Measurements from ENCODE around the gene PARVB. TPM values are rescaled to one million over a fixed set of nuclear protein-coding genes. Genes with fewer than 3 reads are reported as not detected.

The PARVB gene
- total and polyA plus RNA-seq, 10 of the 15 experiments (the other 5 are each of a cell fraction or from before 2014, with no cell fraction given): 5.2 to 264 (median 76.0) TPM

DNA sequence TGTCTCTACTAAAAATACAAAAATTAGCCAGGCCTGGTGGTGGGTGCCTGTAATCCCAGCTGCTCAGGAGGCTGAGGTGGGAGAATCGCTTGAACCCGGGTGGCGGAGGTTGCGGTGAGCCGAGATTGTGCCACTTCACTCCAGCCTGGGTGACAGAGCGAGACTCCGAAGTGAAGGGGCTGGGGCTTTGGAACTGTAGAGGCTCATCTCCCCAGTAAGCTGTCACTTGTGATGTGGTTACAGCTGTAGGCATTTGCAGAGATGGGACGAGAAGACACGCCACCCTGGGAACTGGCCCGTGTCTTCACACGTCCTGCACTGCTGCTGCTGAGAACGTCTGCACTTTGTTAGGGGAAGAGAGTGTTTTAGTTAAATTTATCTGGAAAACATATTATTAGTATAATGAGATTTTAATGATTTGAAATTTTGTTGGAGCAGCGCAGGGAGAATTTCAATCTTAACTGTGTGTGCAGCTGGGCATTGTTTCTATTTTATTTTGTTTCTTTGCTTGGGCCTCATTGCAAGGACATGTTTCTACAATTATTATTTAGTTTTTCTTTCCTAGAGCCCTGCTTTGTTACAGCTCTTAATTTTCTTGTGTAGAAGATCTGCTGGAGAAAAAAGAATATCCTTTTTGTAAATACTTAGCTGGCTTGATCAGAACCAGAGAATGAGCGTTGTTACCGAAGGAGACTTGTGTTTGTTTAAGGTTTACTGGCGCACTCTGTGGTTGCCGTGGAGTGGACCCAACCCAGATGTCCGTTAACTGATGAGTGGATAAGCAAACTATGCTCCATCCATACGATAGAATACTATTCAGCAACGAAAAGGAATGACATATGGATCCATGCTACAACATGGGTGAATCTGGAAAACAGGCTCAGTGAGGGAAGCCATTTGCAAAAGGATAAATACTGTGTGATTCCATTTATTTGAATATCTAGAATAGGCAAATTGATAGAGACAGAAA lies 18.4 kb downstream of the PARVB start (continued):
- TF ChIP-seq TCF7 (IDR thresholded peaks at IDR 0.05; ENCODE audit: borderline replicate concordance): peak; percentile 94
- no peak for TF ChIP-seq SMAD1 (IDR thresholded peaks at IDR 0.05; ENCODE audit: low read depth, partially characterized antibody)
- no peak for TF ChIP-seq BMI1 (IDR thresholded peaks at IDR 0.05; ENCODE audit: borderline replicate concordance)
- TF ChIP-seq, protein P1, sequence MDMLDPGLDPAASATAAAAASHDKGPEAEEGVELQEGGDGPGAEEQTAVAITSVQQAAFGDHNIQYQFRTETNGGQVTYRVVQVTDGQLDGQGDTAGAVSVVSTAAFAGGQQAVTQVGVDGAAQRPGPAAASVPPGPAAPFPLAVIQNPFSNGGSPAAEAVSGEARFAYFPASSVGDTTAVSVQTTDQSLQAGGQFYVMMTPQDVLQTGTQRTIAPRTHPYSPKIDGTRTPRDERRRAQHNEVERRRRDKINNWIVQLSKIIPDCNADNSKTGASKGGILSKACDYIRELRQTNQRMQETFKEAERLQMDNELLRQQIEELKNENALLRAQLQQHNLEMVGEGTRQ (IDR thresholded peaks at IDR 0.05; ENCODE audit: borderline replicate concordance, low read depth, low read length): no peak
- TF ChIP-seq SIX5 (IDR thresholded peaks at IDR 0.05; ENCODE audit: low read depth, low read length, severe bottlenecking): no peak
- no peak for TF ChIP-seq RAD51 (IDR thresholded peaks at IDR 0.05)
- TF ChIP-seq, protein P2, sequence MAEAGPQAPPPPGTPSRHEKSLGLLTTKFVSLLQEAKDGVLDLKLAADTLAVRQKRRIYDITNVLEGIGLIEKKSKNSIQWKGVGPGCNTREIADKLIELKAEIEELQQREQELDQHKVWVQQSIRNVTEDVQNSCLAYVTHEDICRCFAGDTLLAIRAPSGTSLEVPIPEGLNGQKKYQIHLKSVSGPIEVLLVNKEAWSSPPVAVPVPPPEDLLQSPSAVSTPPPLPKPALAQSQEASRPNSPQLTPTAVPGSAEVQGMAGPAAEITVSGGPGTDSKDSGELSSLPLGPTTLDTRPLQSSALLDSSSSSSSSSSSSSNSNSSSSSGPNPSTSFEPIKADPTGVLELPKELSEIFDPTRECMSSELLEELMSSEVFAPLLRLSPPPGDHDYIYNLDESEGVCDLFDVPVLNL (IDR thresholded peaks at IDR 0.05; ENCODE audit: low read depth, low read length): no peak
- no peak for TF ChIP-seq PAX8 (IDR thresholded peaks at IDR 0.05)
- no peak for TF ChIP-seq RB1 (IDR thresholded peaks at IDR 0.05; ENCODE audit: borderline replicate concordance)
- TF ChIP-seq, protein P3, sequence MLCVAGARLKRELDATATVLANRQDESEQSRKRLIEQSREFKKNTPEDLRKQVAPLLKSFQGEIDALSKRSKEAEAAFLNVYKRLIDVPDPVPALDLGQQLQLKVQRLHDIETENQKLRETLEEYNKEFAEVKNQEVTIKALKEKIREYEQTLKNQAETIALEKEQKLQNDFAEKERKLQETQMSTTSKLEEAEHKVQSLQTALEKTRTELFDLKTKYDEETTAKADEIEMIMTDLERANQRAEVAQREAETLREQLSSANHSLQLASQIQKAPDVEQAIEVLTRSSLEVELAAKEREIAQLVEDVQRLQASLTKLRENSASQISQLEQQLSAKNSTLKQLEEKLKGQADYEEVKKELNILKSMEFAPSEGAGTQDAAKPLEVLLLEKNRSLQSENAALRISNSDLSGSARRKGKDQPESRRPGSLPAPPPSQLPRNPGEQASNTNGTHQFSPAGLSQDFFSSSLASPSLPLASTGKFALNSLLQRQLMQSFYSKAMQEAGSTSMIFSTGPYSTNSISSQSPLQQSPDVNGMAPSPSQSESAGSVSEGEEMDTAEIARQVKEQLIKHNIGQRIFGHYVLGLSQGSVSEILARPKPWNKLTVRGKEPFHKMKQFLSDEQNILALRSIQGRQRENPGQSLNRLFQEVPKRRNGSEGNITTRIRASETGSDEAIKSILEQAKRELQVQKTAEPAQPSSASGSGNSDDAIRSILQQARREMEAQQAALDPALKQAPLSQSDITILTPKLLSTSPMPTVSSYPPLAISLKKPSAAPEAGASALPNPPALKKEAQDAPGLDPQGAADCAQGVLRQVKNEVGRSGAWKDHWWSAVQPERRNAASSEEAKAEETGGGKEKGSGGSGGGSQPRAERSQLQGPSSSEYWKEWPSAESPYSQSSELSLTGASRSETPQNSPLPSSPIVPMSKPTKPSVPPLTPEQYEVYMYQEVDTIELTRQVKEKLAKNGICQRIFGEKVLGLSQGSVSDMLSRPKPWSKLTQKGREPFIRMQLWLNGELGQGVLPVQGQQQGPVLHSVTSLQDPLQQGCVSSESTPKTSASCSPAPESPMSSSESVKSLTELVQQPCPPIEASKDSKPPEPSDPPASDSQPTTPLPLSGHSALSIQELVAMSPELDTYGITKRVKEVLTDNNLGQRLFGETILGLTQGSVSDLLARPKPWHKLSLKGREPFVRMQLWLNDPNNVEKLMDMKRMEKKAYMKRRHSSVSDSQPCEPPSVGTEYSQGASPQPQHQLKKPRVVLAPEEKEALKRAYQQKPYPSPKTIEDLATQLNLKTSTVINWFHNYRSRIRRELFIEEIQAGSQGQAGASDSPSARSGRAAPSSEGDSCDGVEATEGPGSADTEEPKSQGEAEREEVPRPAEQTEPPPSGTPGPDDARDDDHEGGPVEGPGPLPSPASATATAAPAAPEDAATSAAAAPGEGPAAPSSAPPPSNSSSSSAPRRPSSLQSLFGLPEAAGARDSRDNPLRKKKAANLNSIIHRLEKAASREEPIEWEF (IDR thresholded peaks at IDR 0.05; ENCODE audit: insufficient replicate concordance, low read depth, low read length): peak; percentile 76
- peak; percentile 70 for TF ChIP-seq BCL11A (IDR thresholded peaks at IDR 0.05; ENCODE audit: low read depth, low read length)
- peak; percentile 36; the same call in 1 of the 2 replicates for TF ChIP-seq ATF7 (IDR thresholded peaks at IDR 0.05; ENCODE audit: low read depth)
- TF ChIP-seq, protein P4, sequence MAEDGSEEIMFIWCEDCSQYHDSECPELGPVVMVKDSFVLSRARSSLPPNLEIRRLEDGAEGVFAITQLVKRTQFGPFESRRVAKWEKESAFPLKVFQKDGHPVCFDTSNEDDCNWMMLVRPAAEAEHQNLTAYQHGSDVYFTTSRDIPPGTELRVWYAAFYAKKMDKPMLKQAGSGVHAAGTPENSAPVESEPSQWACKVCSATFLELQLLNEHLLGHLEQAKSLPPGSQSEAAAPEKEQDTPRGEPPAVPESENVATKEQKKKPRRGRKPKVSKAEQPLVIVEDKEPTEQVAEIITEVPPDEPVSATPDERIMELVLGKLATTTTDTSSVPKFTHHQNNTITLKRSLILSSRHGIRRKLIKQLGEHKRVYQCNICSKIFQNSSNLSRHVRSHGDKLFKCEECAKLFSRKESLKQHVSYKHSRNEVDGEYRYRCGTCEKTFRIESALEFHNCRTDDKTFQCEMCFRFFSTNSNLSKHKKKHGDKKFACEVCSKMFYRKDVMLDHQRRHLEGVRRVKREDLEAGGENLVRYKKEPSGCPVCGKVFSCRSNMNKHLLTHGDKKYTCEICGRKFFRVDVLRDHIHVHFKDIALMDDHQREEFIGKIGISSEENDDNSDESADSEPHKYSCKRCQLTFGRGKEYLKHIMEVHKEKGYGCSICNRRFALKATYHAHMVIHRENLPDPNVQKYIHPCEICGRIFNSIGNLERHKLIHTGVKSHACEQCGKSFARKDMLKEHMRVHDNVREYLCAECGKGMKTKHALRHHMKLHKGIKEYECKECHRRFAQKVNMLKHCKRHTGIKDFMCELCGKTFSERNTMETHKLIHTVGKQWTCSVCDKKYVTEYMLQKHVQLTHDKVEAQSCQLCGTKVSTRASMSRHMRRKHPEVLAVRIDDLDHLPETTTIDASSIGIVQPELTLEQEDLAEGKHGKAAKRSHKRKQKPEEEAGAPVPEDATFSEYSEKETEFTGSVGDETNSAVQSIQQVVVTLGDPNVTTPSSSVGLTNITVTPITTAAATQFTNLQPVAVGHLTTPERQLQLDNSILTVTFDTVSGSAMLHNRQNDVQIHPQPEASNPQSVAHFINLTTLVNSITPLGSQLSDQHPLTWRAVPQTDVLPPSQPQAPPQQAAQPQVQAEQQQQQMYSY (CRISPR knock-in tag; IDR thresholded peaks at IDR 0.05): no peak
- TF ChIP-seq POLR2AphosphoS2 (IDR thresholded peaks at IDR 0.05; ENCODE audit: low read depth, low read length): no peak
- TF ChIP-seq NFXL1 (IDR thresholded peaks at IDR 0.05; ENCODE audit: borderline replicate concordance): no peak
- no peak for TF ChIP-seq MYB (IDR thresholded peaks at IDR 0.05; ENCODE audit: borderline replicate concordance, low read depth, low read length)

All from GM12878 (cell line).